Subcutaneous adipose tissue (tissue), 4 donors: Measurements from ENCODE around the gene TMEM235. TPM values are rescaled to one million over a fixed set of nuclear protein-coding genes. Genes with fewer than 3 reads are reported as not detected.

Experiments used
- total RNA-seq, 4 donors: library from RNA; depleted of rRNA; stranded (reverse); fragments of >200 nt; gene quantifications; one replicate each; pipeline ENCODE4 v1.1.0, GENCODE V29; 2016
- TF ChIP-seq, protein P1 (sequence below): fragments of 450-650 bp; IDR thresholded peaks from one replicate; pipeline ENCODE4 v1.5.1; 2016; ENCODE audit warnings: low read depth, mild to moderate bottlenecking, control low read depth, antibody characterized with exemption, moderate library complexity

Gene TMEM235
- total RNA-seq, 4 donors from 2014 or later = not detected

DNA sequence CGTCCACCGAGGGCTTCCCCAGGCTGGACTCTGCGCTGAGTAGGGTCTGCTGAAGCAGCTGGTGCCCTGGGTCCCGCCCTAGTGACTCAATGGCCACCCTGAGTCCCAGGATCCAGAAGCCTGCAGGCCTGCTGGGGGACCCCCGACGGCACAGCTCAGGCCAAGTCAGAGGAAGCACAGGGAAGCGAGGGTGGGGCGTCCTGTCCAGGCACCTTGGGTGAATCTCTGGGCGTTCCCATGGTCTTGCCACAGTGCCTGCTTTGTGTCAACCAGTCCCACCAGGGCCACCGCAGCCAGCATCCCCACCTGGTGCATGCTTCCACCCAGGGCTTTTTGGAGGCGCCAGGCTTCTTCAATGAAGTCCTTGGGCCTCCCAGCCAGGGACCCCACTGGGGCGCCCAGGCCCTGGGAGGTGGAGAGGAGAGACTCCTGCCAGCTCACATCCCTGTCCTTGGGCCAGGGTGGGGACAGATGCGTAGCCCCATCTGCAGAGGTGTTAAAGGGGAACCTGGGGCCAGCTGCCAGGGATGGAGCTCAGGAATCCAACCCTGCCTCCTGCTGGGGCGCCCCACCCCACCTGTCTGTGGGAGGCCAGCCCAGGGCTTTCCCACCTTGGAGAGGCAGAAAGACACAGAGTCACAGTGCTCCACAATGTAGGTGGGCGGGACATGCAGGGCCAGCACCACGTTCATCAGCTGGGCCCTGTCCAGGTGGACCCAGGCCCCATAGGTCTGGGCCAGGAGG lies 17.8 kb downstream of the TMEM235 start:
- TF ChIP-seq, protein P1, sequence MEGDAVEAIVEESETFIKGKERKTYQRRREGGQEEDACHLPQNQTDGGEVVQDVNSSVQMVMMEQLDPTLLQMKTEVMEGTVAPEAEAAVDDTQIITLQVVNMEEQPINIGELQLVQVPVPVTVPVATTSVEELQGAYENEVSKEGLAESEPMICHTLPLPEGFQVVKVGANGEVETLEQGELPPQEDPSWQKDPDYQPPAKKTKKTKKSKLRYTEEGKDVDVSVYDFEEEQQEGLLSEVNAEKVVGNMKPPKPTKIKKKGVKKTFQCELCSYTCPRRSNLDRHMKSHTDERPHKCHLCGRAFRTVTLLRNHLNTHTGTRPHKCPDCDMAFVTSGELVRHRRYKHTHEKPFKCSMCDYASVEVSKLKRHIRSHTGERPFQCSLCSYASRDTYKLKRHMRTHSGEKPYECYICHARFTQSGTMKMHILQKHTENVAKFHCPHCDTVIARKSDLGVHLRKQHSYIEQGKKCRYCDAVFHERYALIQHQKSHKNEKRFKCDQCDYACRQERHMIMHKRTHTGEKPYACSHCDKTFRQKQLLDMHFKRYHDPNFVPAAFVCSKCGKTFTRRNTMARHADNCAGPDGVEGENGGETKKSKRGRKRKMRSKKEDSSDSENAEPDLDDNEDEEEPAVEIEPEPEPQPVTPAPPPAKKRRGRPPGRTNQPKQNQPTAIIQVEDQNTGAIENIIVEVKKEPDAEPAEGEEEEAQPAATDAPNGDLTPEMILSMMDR = no peak

DNA sequence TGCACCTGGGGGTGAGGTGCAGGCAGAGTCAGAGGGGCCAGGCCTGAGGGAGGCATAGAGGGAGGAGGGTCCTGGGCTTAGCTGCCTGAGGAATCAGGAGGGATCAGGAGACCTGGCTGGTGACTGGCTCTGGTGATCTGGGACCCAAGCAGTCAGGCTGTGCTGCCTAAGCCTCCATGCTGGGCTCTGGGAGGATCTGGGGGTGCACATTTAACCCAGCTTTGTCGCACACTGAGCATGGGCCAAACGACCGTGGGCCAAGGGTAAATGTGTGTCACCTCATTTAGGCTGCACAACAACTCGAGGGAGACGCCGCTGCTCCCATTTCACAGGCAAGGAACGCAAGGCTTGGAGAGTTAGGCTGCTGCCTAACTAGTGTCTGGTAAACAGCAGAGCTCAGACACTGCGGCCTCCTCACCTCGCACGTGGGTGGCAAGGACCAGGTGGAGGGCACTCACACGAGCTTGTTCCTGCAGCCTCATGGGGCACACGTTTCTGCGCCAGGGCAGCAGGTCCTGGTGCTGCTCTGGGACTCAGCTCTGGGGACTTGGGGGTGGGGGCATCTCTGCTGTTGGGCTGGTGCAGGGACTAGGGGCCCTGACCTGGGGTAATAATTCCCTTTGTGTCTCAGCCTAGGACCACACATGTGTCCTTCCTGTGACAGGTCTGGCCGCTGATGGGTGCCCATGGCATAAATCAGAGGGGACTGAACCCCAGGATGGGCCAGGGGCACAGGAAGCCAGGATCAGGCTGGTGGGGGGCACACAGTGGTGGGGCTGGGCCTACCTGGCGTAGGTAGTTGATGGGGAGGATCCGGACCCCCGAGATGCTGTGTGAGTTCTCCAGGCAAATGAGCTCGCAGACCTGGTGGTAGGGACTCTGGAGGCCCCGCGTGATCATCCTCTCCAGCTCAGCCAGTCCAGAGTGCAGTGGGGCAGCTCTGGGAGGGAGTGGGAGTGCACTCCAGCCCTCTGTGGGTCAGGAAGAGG lies 18.7 kb downstream of the TMEM235 start:
- TF ChIP-seq, protein P1 = no peak

DNA sequence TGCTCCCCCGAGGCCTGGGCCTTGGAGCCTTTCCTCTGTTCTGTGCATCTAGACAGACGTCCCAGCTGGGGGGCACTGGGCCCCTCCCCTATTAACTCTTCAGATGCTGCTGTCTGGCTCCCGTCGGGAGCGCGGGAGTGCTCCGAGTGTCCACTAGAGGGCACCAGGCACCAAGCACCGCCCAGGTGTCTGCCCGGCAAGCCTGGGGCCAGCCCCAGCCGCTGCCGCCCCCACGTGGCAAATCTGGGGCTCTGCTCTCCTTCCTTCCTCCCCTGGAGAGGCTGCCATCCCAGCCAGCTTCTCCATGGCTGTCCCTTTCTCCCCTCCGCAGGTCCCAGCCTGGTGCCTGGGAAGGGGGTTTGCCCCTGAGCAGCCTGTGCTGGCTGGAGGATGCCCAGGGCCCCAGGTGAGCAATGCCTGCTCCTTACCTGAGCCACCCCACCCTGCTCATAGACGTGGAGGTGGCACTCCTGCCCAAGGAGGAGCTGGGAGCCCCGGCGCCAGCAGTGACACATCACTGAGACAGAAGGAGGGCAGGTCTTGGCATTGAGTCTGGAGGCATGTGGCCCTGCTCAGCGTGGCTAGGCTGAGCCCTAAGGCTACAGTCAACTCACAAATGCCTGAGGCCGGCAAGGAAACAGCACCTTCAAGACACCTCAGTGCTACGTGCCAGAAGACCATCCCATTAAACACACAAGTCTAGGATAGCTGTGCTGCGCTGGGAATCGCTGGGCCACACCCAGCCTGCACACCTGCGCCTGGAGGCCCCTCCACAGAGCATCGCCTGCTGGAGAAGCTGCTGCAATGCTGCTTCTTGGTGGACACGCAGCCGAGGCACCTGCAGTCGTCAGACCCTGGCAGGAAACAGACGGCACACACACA lies 19.7 kb downstream of the TMEM235 start:
- TF ChIP-seq, protein P1 = no peak

- TF ChIP-seq, protein P1 = no peak
These were observed 20.3 kb downstream of the TMEM235 start for GRCh38 chr17:78251773-78252103.

DNA sequence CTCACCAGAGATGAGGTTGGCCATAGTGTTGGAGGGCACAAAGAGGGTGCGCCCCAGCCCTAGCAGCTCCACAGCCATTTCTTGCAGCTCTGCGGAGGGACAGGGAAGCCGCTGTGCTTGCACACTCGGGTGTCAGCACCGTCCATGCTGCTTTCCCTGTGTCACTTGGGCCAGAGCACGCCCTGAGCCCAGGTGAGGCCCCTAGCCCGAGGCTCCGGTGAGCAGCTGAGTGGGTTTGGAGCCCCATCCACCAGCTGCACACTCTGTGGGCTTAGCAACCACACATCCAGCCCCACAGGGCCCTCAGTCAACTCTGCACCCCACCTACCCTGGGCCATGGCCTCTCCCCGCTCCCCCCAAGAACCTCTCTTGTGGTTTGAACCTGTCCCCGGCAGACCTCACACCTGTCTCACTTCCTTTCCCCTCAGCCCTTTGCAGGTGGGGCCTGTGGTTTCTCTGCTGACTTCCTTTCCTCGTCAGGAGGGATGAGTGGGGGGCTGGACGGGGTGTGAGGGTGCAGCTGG lies 20.7 kb downstream of the TMEM235 start:
- TF ChIP-seq, protein P1 = no peak

- TF ChIP-seq, protein P1 = no peak
These were observed 21.5 kb downstream of the TMEM235 start for GRCh38 chr17:78252701-78253635.
